Stimulated activated CD4-positive, alpha-beta T cell treated with anti-CD3 and anti-CD28 coated beads, Interleukin-12 subunit alpha, Interleukin-12 subunit beta, amount 100 ng/mL, for 24 hours (primary cell): ENCODE data around the gene NRP2.

Experiments
- DNase-seq, 2 experiments: peaks; one replicate each; pipeline ENCODE4 v3.0.0-alpha.2; 2020; ENCODE audit warnings: low read depth in 2 of 2

Gene NRP2

GRCh38 chr2:205732314-205732713 lies 50.0 kb downstream of the NRP2 start:
- DNase-seq, result no peak

DNA sequence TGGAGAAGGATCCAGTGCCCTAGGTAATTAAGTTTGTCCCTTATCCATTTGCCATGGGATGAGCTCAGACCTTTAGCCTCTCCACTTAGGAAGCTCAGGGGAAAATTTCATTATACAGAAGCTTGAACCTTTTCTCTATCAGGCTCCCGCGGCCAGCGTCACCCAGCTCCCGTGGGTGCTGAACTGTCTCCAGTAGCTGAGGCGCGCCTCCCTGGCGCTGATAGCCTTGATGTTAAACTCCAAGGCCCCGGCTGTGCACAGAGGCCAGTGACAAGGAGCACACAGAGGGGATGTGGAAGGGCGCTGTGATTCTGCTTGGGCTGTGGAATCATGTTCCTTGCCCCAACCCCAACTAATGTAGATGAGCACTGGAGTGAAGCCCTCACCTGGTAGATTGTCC lies 50.8 kb downstream of the NRP2 start:
- no peak for DNase-seq

DNA sequence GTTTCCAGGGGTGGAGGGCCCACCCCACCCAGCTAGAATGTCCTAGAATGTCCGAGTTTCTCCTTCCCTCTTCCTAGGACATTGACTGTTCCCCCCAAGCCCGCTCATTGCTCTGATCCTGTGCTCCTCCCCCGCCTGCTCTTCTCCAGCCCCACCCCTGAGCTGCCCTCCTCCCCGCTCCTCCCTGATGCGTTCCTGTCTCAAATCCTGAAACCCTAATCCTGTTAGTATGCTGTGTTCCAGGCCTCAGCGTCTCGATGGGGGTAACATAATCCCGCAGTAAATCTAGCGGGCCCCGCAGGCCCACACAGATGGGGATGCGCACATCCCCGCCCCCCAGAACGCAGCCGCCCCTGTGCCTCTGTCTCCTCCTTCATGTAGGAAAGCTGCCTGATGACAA lies 51.3 kb downstream of the NRP2 start:
- no peak for DNase-seq

- no peak for DNase-seq
Observed at GRCh38 chr2:205734436-205735037, 52.2 kb downstream of the NRP2 start.

DNA sequence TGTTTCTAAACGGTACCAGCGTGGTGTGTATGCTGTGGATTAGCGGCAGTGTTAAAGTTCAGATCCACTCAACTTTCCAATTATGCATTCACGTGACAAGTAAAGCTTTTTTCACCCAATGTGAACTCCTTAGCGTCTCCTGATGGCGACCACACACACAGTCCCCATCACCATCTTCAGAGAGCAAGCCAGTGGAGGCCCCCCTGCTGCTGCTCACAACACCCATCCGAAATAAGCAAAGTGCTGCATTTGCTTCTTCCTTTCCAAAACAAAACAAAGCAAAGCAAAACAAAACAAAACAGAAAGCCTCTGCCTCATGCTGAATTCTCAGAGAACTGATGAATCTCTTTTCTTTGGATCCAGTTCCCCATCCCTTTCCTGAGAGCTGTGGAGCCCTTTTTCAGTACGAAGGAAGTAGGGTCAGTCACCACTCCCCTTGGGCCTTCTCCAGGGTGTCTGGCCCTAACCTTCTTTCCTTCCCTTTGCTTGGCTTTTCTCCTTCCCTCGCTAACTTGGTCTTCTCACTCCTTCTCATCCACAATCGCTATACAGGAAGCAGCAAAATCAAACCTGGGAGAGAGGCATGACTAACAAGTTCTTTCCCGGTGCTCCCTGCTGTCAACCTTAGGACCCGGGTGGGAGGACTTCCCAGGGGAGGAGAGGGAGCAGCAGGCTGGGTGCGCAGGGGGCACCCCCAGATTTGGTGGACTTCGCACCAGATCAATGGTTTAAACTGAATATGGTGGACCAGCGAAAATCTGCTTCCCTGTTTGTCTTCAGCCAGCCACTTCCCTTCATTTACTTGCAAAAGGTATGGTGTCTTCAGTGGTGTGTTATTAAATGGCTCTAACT lies 56.0 kb downstream of the NRP2 start:
- DNase-seq, result no peak

DNA sequence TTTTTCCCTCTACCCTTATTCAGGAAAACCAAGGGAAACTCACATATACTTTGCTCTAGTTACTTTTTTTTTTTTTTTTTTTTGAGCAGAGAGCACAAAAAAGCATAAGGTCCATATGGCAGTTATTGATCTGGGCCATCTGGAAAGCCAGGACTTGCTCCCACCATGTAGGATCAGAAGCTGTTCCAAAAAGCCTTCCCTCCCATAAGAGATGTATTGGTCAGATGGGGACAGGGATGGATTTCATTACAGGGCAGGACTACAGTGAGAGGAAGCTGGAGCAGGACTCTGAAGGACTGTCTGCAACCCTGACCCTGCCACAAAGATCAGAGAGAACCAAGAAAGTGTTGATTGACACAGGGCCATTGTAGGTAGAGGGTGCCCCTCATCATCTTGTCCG lies 57.3 kb downstream of the NRP2 start:
- DNase-seq, result no peak

DNA sequence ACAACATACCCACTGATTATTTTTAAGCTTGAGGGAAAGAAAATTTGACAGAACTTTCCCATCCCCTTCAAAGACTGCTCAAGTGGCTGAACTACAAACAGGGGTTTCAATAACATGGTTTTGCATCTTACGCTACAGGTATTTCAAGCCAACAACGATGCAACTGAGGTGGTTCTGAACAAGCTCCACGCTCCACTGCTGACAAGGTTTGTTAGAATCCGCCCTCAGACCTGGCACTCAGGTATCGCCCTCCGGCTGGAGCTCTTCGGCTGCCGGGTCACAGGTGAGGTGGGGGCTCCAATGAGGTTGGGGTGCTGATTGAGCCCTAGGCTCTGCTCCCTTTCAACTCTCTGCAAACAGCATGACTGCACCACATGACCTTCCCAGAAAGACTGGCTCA lies 58.1 kb downstream of the NRP2 start:
- no peak for DNase-seq

DNA sequence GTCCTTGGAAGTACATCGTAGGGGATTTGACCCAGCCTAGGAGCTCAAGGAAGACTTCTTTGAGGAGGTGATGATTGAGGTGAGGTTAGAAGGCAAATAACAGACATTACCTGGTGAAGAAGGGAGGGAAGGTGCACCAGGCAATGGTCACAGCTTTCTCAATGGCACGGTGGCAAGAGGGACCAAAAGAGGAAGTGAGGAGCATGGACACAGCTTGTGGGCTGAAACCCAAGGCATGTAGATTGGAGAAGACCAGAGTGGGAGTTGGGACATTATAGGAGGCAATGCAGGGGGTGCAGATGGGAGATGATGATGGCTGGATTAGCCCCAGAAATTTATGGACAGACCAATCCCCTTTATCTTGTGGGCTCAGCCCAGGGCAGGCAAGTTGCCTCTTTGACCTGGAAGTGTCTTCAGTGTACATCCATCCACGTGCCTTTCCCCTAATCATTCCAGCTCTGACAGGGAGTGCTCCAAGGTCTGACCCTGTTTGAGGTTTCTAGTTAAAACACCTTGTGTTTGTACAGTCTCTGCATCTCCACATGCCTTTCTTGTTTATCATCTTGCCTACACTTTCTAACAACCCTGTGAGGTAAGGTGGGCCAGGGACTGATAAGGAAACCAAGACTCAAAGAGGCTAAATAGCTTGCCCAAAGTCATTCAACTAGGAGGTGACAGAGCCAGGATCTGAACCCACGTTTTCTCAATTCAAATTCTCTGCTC lies 59.1 kb downstream of the NRP2 start:
- DNase-seq, result no peak

DNA sequence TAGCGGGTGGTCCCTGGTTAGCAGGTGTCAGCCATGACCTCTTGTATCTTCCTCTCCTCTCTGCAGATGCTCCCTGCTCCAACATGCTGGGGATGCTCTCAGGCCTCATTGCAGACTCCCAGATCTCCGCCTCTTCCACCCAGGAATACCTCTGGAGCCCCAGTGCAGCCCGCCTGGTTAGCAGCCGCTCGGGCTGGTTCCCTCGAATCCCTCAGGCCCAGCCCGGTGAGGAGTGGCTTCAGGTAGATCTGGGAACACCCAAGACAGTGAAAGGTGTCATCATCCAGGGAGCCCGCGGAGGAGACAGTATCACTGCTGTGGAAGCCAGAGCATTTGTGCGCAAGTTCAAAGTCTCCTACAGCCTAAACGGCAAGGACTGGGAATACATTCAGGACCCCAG lies 60.8 kb downstream of the NRP2 start:
- DNase-seq, result no peak

GRCh38 chr2:205744074-205744591 lies 61.8 kb downstream of the NRP2 start:
- DNase-seq, result no peak

GRCh38 chr2:205745661-205746419 lies 63.5 kb downstream of the NRP2 start:
- no peak for DNase-seq

GRCh38 chr2:205746420-205746785 lies 64.1 kb downstream of the NRP2 start:
- DNase-seq, result no peak

DNA sequence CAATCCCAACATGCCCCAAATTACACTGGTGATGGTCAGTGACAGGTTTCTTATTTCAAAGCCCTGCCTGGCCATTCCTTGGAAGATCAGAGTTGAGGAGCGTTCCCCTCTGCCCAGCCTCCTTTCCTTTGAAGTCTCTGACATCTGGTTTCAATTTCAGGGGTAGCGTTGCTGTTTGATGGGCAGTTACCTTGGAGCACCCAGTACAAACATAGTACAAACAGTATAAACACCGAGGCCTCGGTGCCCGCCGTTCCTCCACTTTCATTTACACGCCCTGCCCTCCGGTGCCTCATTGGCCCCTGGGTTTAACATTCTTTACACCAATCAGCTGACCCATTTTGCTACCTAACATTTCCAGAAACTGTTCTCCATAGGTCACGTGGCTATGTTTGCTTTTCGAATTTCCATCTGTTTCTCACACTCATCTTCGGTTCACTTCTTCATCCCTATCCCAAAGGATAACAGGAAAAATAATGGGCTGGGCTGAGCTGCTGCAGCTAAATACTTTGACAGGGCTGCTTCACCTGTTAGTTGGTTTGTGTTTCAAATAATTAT lies 65.6 kb downstream of the NRP2 start:
- no peak for DNase-seq

GRCh38 chr2:205748639-205749038 lies 66.3 kb downstream of the NRP2 start:
- no peak for DNase-seq

DNA sequence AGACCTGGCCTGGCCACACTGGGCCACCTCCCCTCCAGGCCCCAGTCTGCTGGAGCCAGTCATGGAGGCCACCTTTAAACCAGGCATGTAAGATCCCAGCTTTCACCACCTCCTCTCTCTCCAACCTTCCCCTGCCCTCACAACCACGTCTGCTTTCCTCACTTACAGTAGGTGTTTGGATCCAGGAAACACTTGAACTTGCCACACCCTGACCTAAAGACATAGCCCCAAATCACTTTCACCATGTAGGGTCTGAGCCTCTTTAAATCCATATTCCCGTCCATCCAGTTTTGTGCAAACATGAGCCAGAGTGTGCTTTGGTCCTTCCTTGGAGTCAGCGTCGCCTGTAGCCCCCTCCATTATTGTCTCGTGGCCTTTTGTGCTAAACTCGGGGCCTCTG lies 66.8 kb downstream of the NRP2 start:
- DNase-seq, result no peak

DNA sequence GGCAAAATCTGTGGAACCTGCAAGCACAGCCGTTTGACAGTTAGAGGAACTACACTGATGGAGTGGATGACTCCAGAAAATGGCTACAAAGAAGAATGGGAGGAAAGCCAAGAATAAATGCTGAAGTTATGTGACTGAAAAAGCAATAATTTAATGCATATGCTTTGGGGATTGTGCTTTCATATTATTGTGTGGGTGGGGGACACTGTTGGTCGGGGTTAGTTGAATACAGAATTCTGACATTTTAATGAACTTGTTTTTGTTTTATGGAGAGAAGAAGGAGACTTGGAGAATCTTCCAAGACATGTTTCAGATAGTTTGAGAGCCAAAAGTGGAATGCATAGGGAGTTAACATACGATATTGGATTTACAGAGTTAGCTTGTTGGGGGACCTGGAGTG lies 68.5 kb downstream of the NRP2 start:
- DNase-seq, result no peak

- DNase-seq, result no peak
Observed at GRCh38 chr2:205751569-205752031, 69.3 kb downstream of the NRP2 start.

- DNase-seq, result no peak
Observed at GRCh38 chr2:205752296-205752820, 70.1 kb downstream of the NRP2 start.

- DNase-seq, result no peak
Observed at GRCh38 chr2:205752924-205753323, 70.6 kb downstream of the NRP2 start.

GRCh38 chr2:205754285-205754923 lies 72.1 kb downstream of the NRP2 start:
- no peak for DNase-seq

DNA sequence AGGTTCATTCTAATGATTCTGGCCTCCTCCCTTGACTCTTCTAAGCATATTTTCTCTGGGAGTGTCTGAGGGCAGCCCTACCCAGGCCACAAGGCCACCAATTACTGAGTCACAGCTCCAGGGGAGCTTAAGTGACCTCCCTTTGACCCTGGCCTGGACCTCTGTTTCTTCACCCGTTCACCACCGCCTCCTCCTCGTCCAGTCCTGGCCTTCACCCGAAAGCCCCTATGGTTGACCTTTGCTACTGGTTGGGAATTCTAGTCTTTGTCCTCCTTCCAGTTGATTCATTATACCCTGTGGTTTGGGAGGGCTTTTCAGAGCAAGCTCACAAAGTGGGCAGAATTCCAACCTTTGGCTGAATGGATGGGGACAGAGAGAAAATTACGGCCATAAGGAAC lies 72.6 kb downstream of the NRP2 start:
- DNase-seq, result no peak
